ENCODE results near the gene RTP3.
"Not testable (repeated sequence)": the region's sequence is repeated elsewhere in the genome, so short reads cannot be mapped to it uniquely, and the experiment has no call there.

The RTP3 gene

DNA sequence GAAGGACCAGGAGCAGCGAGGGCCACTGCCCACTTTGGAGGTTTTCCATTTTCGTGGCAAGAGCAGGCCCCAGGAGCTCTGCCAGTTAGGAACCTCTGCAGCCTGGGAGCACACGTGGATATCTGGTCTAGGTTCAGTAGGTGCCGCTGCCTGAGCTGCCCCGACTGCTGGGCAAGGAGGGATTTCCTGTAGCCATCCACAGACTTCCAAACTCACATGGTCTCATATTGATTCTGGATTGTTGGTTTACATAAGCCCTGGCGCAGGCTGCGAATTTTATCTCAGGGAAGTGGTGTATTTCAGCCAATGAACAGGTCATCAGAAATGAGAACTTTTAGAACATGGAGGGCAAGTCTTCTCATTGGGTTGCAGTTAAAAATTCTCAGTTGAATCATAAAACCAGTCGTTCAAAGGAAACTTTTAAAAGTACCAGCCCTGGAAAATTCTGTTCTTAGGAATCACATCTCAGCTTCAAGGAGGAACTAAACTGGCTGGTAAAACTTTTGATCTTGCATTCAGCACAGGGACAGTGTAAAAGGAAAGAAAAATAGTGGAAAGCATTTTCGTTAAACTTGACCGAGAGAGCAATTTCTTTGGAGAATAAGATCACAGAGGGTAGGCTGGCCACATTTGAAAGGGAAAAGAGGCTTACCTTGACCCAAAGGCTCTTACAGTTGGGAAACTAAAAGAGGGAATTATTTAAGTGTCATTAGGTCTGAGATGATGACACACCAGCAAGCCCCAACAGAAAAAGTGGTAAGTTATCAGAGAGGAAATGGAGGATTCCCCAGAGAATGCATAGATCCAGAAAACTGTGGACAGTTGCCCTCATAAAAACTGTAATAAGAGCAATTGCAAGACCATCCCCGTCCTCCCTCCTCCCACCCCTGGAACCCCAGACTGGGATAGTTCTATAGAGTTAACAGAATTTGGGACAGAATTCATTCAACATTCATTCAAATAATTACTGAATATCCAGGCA lies 6.4 kb upstream of the RTP3 start:
- no peak for DNase-seq (ENCODE audit: low spot score)

- no peak for DNase-seq (ENCODE audit: low spot score)
Observed at GRCh38 chr3:46492890-46493547, 4.8 kb upstream of the RTP3 start.

DNA sequence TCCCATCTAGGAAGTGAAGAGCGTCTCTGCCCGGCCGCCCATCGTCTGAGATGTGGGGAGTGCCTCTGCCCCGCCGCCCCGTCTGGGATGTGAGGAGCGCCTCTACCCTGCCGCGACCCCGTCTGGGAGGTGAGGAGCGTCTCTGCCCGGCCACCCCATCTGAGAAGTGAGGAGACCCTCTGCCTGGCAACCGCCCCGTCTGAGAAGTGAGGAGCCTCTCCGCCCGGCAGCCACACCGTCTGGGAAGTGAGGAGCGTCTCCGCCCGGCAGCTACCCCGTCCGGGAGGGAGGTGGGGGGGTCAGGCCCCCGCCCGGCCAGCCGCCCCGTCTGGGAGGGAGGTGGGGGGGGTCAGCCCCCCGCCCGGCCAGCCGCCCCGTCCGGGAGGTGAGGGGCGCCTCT lies 3.3 kb upstream of the RTP3 start:
- DNase-seq (ENCODE audit: low spot score) = not testable (repeated sequence)

- no peak for DNase-seq (ENCODE audit: low spot score)
Observed at GRCh38 chr3:46495901-46496456, 1.8 kb upstream of the RTP3 start.

DNA sequence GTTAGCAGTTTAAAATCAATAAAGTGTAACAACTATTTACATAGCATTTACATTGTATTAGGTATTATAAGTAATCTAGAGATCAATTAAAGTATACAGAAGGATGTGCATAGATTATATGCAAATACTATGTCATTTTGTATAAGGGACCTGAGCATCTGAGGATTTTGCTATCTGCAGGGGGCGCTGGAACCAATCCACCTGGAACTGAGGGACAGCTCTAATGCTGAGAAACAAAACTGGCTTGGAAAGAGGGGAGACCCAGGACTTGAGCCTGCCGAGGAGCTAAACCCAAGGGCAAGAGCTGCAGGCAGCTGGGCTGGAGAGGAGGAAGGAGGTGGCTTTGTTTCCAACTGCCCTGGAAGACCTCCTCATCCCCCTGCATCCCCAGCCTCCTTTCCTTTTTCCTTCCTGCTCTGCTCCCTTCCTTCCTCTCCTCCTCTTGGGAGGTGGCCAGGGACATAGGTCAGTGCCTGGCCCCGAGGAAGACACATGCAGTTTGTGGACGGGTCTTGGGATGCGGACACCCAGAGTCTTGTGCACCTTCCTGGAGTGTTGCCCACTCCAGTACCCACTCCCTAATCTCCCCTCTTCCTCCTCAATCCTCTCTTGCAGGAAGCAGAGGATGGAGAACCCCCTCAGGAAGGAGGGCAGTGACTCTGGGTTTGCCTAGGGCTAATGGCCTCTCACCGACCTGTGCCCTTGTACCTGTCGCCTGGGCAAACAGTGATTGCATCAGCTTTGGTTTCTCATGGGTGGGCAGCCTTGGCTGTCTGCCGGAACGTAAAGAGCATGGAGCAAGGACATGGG lies 825 bp upstream of the RTP3 start:
- DNase-seq (ENCODE audit: low spot score) = peak; percentile 64

DNA sequence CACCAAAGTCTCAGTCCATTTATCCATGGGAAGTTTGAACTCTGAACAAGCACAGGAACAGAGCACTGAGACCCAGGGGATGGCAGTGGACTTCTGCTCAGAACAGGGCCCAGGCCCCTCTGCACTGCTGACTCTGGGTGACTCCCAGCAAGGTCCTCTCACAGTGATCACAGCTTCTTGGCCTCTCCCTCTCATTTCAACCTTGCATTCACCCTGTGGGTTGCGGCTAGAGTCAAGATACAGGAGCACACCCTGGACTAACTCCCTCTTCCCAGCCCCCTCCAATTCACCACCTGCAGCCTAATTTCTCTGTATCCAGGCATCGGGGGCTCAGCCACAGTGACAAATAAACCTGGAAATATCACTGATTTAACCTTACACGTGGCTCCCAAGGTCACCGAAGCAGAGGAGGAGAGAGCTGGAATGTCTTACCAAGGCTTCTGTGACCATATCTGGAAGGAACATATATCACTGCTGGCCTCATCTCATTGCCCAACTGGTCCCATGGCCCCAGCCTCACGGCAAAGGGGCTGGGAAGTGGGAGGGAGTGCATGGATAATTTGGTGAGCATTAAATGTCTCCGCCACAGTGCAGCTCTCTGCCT lies 1.2 kb downstream of the RTP3 start:
- no peak for DNase-seq (ENCODE audit: low spot score)

DNA sequence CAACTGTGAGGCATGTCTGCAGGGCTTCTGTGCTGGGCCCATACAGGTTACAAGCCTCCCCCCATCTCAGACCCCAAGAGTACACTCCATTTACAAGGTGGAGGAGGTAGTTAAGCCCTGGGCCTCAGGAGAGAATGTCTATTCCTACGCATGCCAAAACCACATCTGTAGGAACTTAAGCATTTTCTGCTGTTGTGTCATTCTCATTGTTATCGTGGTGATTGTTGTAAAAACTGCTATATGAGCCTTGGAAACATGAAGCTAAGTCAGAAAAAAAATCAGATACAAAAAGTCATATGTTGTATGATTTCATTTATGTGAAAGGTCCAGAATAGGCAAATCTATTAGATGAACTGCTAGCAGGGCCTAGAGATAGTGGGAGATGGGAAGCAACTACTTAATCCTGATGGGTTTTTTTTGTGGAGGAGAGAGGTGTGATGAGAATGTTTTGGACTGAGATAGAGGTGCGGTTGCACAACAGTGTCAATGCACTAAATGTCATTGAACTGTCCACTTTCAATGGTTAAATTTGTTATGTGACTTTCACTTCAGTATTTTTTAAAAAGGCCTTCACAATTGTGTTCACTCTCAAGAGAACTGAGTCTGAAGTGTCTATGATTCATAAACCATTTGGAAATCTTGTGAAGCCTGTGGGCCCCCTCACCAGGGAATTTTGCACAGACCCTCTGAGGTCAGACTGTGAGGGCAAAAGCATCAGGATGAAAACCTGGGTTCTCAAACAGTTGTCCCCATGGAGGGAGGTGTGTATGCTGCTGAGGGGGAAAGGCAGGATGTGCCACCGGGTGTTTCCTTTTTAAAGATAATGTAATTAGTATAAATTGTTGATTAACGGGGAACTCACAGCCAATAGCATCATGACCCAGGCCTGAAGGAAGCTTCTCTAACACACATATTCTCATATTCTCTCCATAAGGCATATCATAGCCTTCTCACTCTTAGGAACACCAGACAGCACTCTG lies 3.2 kb downstream of the RTP3 start:
- no peak for DNase-seq (ENCODE audit: low spot score)

- no peak for DNase-seq (ENCODE audit: low spot score)
Observed at GRCh38 chr3:46501702-46502101, 3.9 kb downstream of the RTP3 start.

- no peak for DNase-seq (ENCODE audit: low spot score)
Observed at GRCh38 chr3:46503200-46503874, 5.6 kb downstream of the RTP3 start.

DNA sequence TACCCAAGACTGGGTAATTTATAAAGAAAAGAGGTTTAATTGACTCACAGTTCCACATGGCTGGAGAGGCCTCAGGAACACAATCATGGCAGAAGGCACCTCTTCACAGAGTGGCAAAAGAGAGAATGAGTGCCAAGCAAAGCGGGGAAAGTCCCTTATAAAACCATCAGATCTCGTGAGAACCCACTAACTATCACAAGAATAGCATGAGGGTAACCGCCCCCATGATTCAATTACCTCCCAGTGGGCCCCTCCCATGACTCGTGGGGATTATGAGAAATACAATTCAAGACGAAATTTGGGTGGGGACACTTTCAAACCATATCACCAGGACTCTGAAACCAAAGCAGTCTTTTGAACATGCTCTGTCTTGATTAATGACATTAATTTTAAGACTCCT lies 7.0 kb downstream of the RTP3 start:
- no peak for DNase-seq (ENCODE audit: low spot score)

DNA sequence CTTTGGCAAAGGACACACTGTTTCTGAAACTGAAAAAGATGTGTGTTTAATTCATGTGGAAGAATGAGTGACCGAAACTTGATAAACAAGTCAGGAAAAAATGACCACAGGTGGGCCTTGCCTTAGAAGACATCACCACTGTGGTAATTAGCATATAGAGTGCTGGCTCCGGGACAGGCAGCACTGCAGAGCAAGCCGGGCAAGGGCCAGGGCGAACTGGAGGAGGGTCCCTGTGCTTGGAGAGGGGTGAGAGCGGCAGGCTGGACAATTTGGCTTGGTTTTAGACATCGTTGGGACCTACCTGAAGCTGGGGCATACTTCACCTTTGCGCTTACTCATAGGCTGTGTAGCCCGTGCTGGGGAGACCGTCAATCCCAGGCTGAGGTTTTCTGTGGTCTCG lies 8.2 kb downstream of the RTP3 start:
- no peak for DNase-seq (ENCODE audit: low spot score)

- DNase-seq (ENCODE audit: low spot score) = no peak
Observed at GRCh38 chr3:46506526-46506925, 8.8 kb downstream of the RTP3 start.

GRCh38 chr3:46508850-46509591 lies 11.2 kb downstream of the RTP3 start:
- DNase-seq (ENCODE audit: low spot score) = no peak

DNA sequence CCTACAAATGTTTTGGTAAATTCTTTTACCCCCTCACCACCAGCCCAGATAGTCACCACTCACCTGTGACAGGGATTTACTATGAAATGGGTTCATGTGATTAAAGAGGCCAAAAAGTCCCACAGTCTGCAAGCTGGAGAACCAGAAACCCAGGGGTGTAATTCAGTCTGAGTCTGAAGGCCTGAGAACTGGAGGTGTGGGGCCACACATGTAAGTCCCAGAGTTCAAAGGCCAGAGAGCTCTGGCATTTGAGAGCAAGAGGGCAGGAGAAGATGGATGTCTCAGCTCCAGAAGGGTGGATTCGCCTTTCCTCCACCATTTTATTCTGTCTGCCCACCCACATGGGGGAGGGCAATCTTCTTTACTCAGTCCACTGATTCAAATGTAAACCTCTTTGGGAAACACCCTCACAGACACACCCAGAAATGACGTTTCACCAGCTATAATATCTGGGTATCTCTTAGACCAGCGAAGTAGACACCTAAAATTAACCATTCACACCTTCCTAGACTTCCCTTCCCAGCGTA lies 11.9 kb downstream of the RTP3 start:
- DNase-seq (ENCODE audit: low spot score) = no peak

- no peak for DNase-seq (ENCODE audit: low spot score)
Observed at GRCh38 chr3:46512191-46512749, 14.5 kb downstream of the RTP3 start.

DNA sequence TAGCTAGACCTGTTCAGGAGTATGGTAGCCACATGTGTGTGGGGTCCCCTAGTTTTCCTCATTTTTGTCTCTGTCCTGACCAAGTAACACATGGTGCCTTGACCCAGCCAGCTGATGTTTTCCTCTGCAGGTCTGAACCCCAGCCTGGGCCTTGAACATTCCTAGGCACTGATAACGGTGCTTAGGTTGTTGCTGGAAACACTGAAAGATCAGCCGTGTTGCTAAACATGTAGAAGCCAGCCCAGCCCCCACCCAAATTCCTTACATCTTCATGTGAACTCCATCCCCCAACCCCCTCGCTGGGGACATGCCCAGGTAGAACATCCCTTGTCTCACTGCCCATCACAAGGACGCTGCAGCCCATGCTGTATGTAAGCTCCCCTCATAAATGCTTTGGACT lies 18.7 kb downstream of the RTP3 start:
- no peak for DNase-seq (ENCODE audit: low spot score)

DNA sequence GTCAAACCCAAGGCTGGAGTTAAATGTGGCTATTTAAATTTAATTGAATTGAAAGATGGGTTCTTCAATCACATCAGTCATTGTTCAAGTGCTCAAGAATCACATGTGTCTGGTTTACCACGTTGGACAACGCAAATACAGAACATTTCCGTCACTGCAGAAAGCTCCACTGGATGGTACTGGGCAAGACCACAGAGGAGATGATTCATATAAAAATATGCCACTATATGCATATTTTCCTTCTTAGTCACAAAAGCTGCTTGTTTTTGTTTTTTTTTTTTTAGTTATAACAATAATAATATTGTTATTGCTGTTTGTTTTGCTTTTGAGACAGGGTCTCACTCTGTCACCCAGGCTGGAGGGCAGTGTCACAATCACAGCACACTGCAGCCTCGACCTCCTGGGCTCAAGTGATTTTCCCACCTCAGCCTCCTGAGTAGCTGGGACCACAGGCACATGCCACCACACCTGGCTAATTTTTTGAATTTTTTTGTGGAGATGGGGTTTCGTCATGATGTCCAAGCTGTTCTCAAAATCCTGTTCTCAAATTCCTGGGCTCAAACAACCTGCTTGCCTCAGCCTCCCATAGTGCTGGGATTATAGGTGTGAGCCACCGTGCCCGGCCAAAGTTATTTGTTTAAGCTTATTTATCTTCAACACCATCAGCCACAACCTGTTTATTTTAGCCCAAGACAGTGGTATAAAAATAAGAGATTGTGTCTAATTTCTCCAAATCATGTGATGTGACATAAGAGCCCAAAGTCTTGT lies 19.4 kb downstream of the RTP3 start:
- no peak for DNase-seq (ENCODE audit: low spot score)

GRCh38 chr3:46517784-46518181 lies 20.0 kb downstream of the RTP3 start:
- DNase-seq (ENCODE audit: low spot score) = no peak
